HepG2 (cell line): Measurements from ENCODE around the gene USP11. TPM values are rescaled to one million over a fixed set of nuclear protein-coding genes. Genes with fewer than 3 reads are reported as not detected.

Experiments
- ATF4 ChIP-seq, 2 experiments: fragments of 450-650 bp in 1 of 2; sonication (generic) in 1 of 2; formaldehyde crosslinking; IDR thresholded peaks; 2 replicates each; pipeline versions ENCODE4 v1.5.0 to v1.8.0; 2020 to 2022; ENCODE audit warnings: mild to moderate bottlenecking in 1 of 2, missing genetic modification reagents in 1 of 2
- CCAR2 ChIP-seq: fragments of 200-400 bp; formaldehyde crosslinking; optimal IDR thresholded peaks from 2 replicates; pipeline ENCODE3; 2018; ENCODE audit warnings: low read depth, mild to moderate bottlenecking, low read length, moderate library complexity
- DMTF1 ChIP-seq: sonication (generic); formaldehyde crosslinking; IDR thresholded peaks from 2 replicates; pipeline ENCODE4 v1.4.0; 2020; ENCODE audit warnings: mild to moderate bottlenecking, missing genetic modification reagents
- GATAD2A ChIP-seq: IDR thresholded peaks from 2 replicates; pipeline ENCODE4 v1.6.1; 2016
- KMT2B ChIP-seq: IDR thresholded peaks from 2 replicates; pipeline ENCODE4 v1.6.1; 2016; ENCODE audit warnings: missing genetic modification reagents, missing compliant biosample characterization
- NONO ChIP-seq, 2 experiments: fragments of 450-650 bp in 1 of 2; sonication (generic) in 1 of 2; formaldehyde crosslinking in 1 of 2; IDR thresholded peaks in 1 of 2; conservative IDR thresholded peaks in 1 of 2; 2 replicates each; pipeline versions ENCODE4 v1.6.1 to v1.8.0; 2017 to 2022; ENCODE audit warnings: mild to moderate bottlenecking in 1 of 2, missing genetic modification reagents in 1 of 2, moderate library complexity in 1 of 2
- PHF8 ChIP-seq: sonication (generic); formaldehyde crosslinking; IDR thresholded peaks from 2 replicates; pipeline ENCODE4 v1.5.0; 2020; ENCODE audit warnings: missing genetic modification reagents
- POLR2A ChIP-seq, 2 experiments: IDR thresholded peaks; 2 replicates each; pipeline ENCODE4 v1.6.1; 2011; ENCODE audit warnings: low read depth in 2 of 2, low read length in 2 of 2, mild to moderate bottlenecking in 1 of 2, moderate library complexity in 1 of 2; ENCODE audit not compliant: insufficient read depth in 1 of 2
- SIN3A ChIP-seq: IDR thresholded peaks from 2 replicates; pipeline ENCODE4 v1.6.1; 2011; ENCODE audit warnings: low read depth, mild to moderate bottlenecking, control low read depth, low read length, borderline replicate concordance
- TFDP1 ChIP-seq: IDR thresholded peaks from 2 replicates; pipeline ENCODE4 v1.6.1; 2016; ENCODE audit warnings: missing compliant biosample characterization, missing genetic modification reagents, borderline replicate concordance
- UBTF ChIP-seq: sonication (generic); formaldehyde crosslinking; IDR thresholded peaks from 2 replicates; pipeline ENCODE4 v1.4.0; 2020; ENCODE audit warnings: mild to moderate bottlenecking, missing genetic modification reagents
- ZBTB33 ChIP-seq: sonication (generic); formaldehyde crosslinking; IDR thresholded peaks from 2 replicates; pipeline ENCODE4 v1.4.0; 2020; ENCODE audit warnings: missing genetic modification reagents
- ZBTB44 ChIP-seq: sonication (generic); formaldehyde crosslinking; IDR thresholded peaks from 2 replicates; pipeline ENCODE4 v1.4.0; 2020; ENCODE audit warnings: missing genetic modification reagents
- ZNF563 ChIP-seq: sonication (generic); formaldehyde crosslinking; IDR thresholded peaks from 2 replicates; pipeline ENCODE4 v1.8.0; 2022; ENCODE audit warnings: mild to moderate bottlenecking, moderate library complexity, missing genetic modification reagents
- ZNF768 ChIP-seq: sonication (generic); formaldehyde crosslinking; IDR thresholded peaks from 2 replicates; pipeline ENCODE4 v1.4.0; 2020; ENCODE audit warnings: missing genetic modification reagents
- polyA plus RNA-seq, 8 experiments: library from polyadenylated mRNA; depleted of rRNA in 3 of 8; stranded (reverse) in 7 of 8; unstranded in 1 of 8; fragments of >200 nt; fragmentation: Illumina TruSeq in 4 of 8; extraction: Trizol in 4 of 8; gene quantifications; 2 replicates each; pipeline versions ENCODE4 v1.2.1 to v1.2.3, GENCODE V29; 2011 to 2016; ENCODE audit warnings: low read depth in 4 of 8, missing spikeins in 1 of 8, mixed read lengths in 1 of 8; ENCODE audit not compliant: insufficient read depth in 1 of 8
- total RNA-seq, 5 experiments: library from RNA; depleted of rRNA; stranded (reverse); fragments of >200 nt; fragmentation: Illumina TruSeq; extraction: Trizol; gene quantifications; 2 replicates each; pipeline ENCODE4 v1.2.3, GENCODE V29; 2016; ENCODE audit warnings: low read depth in 1 of 5

Gene USP11
- total and polyA plus RNA-seq, 2 of the 13 experiments (the other 11 are each of a cell fraction or from before 2014, with no cell fraction given), result 23.8 to 31.7 TPM

GRCh38 chrX:47193475-47194193 lies 39.2 kb upstream of the USP11 start, which contains the start of gene UBA1 (continued):
- TF ChIP-seq ZBTB44 (no peak), ATF4 (CRISPR knock-in tag; IDR thresholded peaks at IDR 0.05) (0 out of 4 replicates have a peak, but pooled peaks of 1 of the 2 experiments have one; percentile 30), CCAR2 (no peak), ZBTB33 (0 out of 2 replicates have a peak, but pooled peaks have one; percentile 34), NONO (IDR thresholded peaks at IDR 0.05) (no peak), NONO (CRISPR knock-in tag; conservative IDR thresholded peaks at IDR 0.05) (peak; percentile 71), KMT2B (CRISPR knock-in tag) (peak; percentile 18; the same call in 1 of the 2 replicates), ZNF563 (CRISPR knock-in tag) (no peak), POLR2A (IDR thresholded peaks at IDR 0.05; ENCODE audit: insufficient read depth in 1 of 2, low read depth in 2 of 2, low read length in 2 of 2) (peak; percentile 68 to 88), TFDP1 (CRISPR knock-in tag) (no peak), ZNF768 (CRISPR knock-in tag) (0 out of 2 replicates have a peak, but pooled peaks have one; percentile 26), GATAD2A (CRISPR knock-in tag) (0 out of 2 replicates have a peak, but pooled peaks have one; percentile 11), UBTF (CRISPR knock-in tag) (peak; percentile 42; the same call in 1 of the 2 replicates), SIN3A (peak; percentile 23; the same call in 1 of the 2 replicates), DMTF1 (peak; percentile 96; the same call in 1 of the 2 replicates), PHF8 (CRISPR knock-in tag) (peak; percentile 64)
